H1 (cell line): ENCODE data around the gene CACNA2D3. TPM values are rescaled to one million over a fixed set of nuclear protein-coding genes. Genes with fewer than 3 reads are reported as not detected.

ENCODE experiments used
- CTCF ChIA-PET: fragments of 300-600 bp; sonication (Branson Sonifier 250); formaldehyde crosslinking; loops from one replicate; lab custom pipeline; 2021; ENCODE audit not compliant: partially characterized antibody; lab: Charles Lee
- POLR2A ChIA-PET: fragments of 300-600 bp; sonication (Branson Sonifier 250); formaldehyde crosslinking; loops from one replicate; lab custom pipeline; 2021; ENCODE audit warnings: inconsistent platforms; ENCODE audit not compliant: partially characterized antibody; lab: Charles Lee
- DNase-seq, 2 experiments: peaks; one replicate each; pipeline versions ENCODE4 v3.0.0 to v3.0.0-alpha.2; 2010 to 2022; ENCODE audit warnings: low spot score in 2 of 2, low read depth in 1 of 2, mixed read lengths in 1 of 2
- FAIRE-seq: peaks from 2 replicates; lab custom pipeline; 2011; peaks lifted over from hg19 to GRCh38; lab: Jason Lieb, UNC
- H2AFZ ChIP-seq: 2 replicates; pipeline ENCODE4 v1.8.1; 2012; ENCODE audit warnings: low read length, inconsistent platforms
- H2AK5ac ChIP-seq: 2 replicates; pipeline ENCODE4 v1.6.1; 2013; ENCODE audit warnings: low read depth, low read length
- H2BK120ac ChIP-seq: replicated peaks from 2 replicates; pipeline ENCODE3; 2013; ENCODE audit warnings: low read depth, low read length, inconsistent platforms
- H2BK12ac ChIP-seq: 2 replicates; pipeline ENCODE4 v1.6.1; 2013; ENCODE audit warnings: low read depth, low read length
- H2BK15ac ChIP-seq: 2 replicates; pipeline ENCODE4 v1.6.1; 2013; ENCODE audit warnings: low read length
- H2BK20ac ChIP-seq: 2 replicates; pipeline ENCODE4 v1.6.1; 2013; ENCODE audit warnings: low read length
- H2BK5ac ChIP-seq: 2 replicates; pipeline ENCODE4 v1.6.1; 2013; ENCODE audit warnings: low read depth, low read length
- H3K14ac ChIP-seq: 2 replicates; pipeline ENCODE4 v1.6.1; 2013; ENCODE audit warnings: inconsistent platforms; ENCODE audit not compliant: insufficient read length
- H3K18ac ChIP-seq: 2 replicates; pipeline ENCODE4 v1.6.1; 2013; ENCODE audit warnings: low read length; ENCODE audit errors: extremely low read depth
- H3K23ac ChIP-seq: 2 replicates; pipeline ENCODE4 v1.6.1; 2013; ENCODE audit warnings: inconsistent platforms; ENCODE audit not compliant: insufficient read length
- H3K23me2 ChIP-seq: 2 replicates; pipeline ENCODE4 v1.6.1; 2013; ENCODE audit warnings: low read depth, low read length
- H3K27ac ChIP-seq: 2 replicates; pipeline ENCODE4 v1.6.1; 2011; ENCODE audit warnings: low read depth, low read length, inconsistent platforms
- H3K27me3 ChIP-seq, 4 experiments: replicated peaks in 1 of 4; 1 replicate in 1 of 4; 2 replicates in 3 of 4; pipeline versions ENCODE4 v1.6.1 to v1.8.1; 2011 to 2013; ENCODE audit warnings: low read length in 3 of 4, mild to moderate bottlenecking in 3 of 4, inconsistent platforms in 2 of 4, mixed read lengths in 2 of 4, moderate library complexity in 1 of 4; ENCODE audit not compliant: control insufficient read depth in 3 of 4, insufficient read depth in 3 of 4; ENCODE audit errors: extremely low read depth in 1 of 4
- H3K36me3 ChIP-seq, 4 experiments: 2 replicates each; pipeline versions ENCODE4 v1.6.1 to v1.8.1; 2011 to 2013; ENCODE audit warnings: mild to moderate bottlenecking in 4 of 4, low read length in 3 of 4, moderate library complexity in 2 of 4, control low read depth in 1 of 4, inconsistent platforms in 1 of 4; ENCODE audit not compliant: insufficient read depth in 4 of 4, control insufficient read depth in 2 of 4
- H3K4ac ChIP-seq: replicated peaks from 2 replicates; pipeline ENCODE3; 2013; ENCODE audit warnings: low read length, low read depth, mixed read lengths, inconsistent platforms; ENCODE audit not compliant: insufficient read length
- H3K4me1 ChIP-seq, 4 experiments: replicated peaks in 1 of 4; 1 replicate in 1 of 4; 2 replicates in 3 of 4; pipeline versions ENCODE4 v1.6.1 to v1.8.1; 2011 to 2013; ENCODE audit warnings: low read length in 3 of 4, inconsistent platforms in 2 of 4, mixed read lengths in 1 of 4; ENCODE audit not compliant: insufficient read depth in 4 of 4, control insufficient read depth in 3 of 4
- H3K4me2 ChIP-seq, 2 experiments: 2 replicates each; pipeline versions ENCODE4 v1.6.1 to v1.8.1; 2011 to 2013; ENCODE audit warnings: low read depth in 2 of 2, low read length in 2 of 2, control low read depth in 1 of 2, inconsistent platforms in 1 of 2, mild to moderate bottlenecking in 1 of 2; ENCODE audit not compliant: insufficient read depth in 1 of 2
- H3K4me3 ChIP-seq, 4 experiments: fragments of 200-600, 300-600 bp in 1 of 4; sonication (generic), shearing (Covaris generic), sonication (Bioruptor Twin) in 1 of 4; 2 replicates each; pipeline versions ENCODE4 v1.5.1 to v1.8.1; 2011 to 2016; ENCODE audit warnings: low read length in 4 of 4, low read depth in 3 of 4, control low read depth in 2 of 4, inconsistent platforms in 2 of 4, mild to moderate bottlenecking in 2 of 4, mixed read lengths in 1 of 4, moderate library complexity in 1 of 4; ENCODE audit not compliant: insufficient read depth in 2 of 4; ENCODE audit errors: extremely low read depth in 1 of 4
- H3K56ac ChIP-seq: replicated peaks from 2 replicates; pipeline ENCODE3; 2013; ENCODE audit warnings: low read depth, mild to moderate bottlenecking, mixed read lengths, low read length, inconsistent platforms; ENCODE audit not compliant: insufficient read length
- H3K79me1 ChIP-seq: 2 replicates; pipeline ENCODE4 v1.6.1; 2013; ENCODE audit warnings: low read depth, low read length, control low read depth
- H3K79me2 ChIP-seq, 2 experiments: 2 replicates each; pipeline versions ENCODE4 v1.6.1 to v1.8.1; 2012 to 2013; ENCODE audit warnings: low read length in 2 of 2, mild to moderate bottlenecking in 2 of 2, inconsistent platforms in 1 of 2; ENCODE audit not compliant: insufficient read depth in 2 of 2, control insufficient read depth in 1 of 2
- H3K9ac ChIP-seq, 4 experiments: replicated peaks in 1 of 4; 1 replicate in 1 of 4; 2 replicates in 3 of 4; pipeline versions ENCODE4 v1.6.1 to v1.8.1; 2011 to 2013; ENCODE audit warnings: low read depth in 3 of 4, low read length in 3 of 4, control low read depth in 2 of 4, mild to moderate bottlenecking in 2 of 4, moderate library complexity in 2 of 4, inconsistent platforms in 1 of 4; ENCODE audit errors: extremely low read depth in 1 of 4
- H3K9me3 ChIP-seq, 2 experiments: 2 replicates each; pipeline versions ENCODE4 v1.6.1 to v1.8.1; 2012 to 2013; ENCODE audit warnings: mild to moderate bottlenecking in 2 of 2, moderate library complexity in 2 of 2, control low read depth in 1 of 2, inconsistent platforms in 1 of 2, low read depth in 1 of 2, low read length in 1 of 2, mixed read lengths in 1 of 2; ENCODE audit not compliant: insufficient read depth in 2 of 2
- H4K20me1 ChIP-seq, 2 experiments: replicated peaks in 1 of 2; 2 replicates each; pipeline versions ENCODE3 to v1.8.1; 2011 to 2013; ENCODE audit warnings: inconsistent platforms in 2 of 2, low read length in 2 of 2, mild to moderate bottlenecking in 1 of 2; ENCODE audit not compliant: insufficient read depth in 2 of 2, control insufficient read depth in 1 of 2
- H4K5ac ChIP-seq: 2 replicates; pipeline ENCODE4 v1.6.1; 2013; ENCODE audit warnings: low read length, low read depth, mixed read lengths, inconsistent platforms; ENCODE audit not compliant: insufficient read length
- H4K8ac ChIP-seq: 2 replicates; pipeline ENCODE4 v1.8.0; 2013; ENCODE audit warnings: mild to moderate bottlenecking, moderate library complexity, low read length, inconsistent platforms; ENCODE audit not compliant: insufficient read depth; ENCODE audit errors: extremely low read depth
- H4K91ac ChIP-seq: replicated peaks from 2 replicates; pipeline ENCODE3; 2013; ENCODE audit warnings: low read length, mixed read lengths, inconsistent platforms; ENCODE audit not compliant: insufficient read length
- CTCF ChIP-seq, 3 experiments: IDR thresholded peaks; 1 replicate in 2 of 3; 2 replicates in 1 of 3; pipeline versions ENCODE4 v1.5.1 to v1.6.1; 2011; ENCODE audit warnings: low read length in 3 of 3, mild to moderate bottlenecking in 3 of 3, inconsistent platforms in 2 of 3, low read depth in 1 of 3, moderate library complexity in 1 of 3; ENCODE audit not compliant: insufficient read depth in 1 of 3; ENCODE audit errors: control extremely low read depth in 1 of 3
- EP300 ChIP-seq, 2 experiments: IDR thresholded peaks; 1 replicate in 1 of 2; 2 replicates in 1 of 2; pipeline ENCODE4 v1.6.1; 2011 to 2012; ENCODE audit warnings: low read depth in 2 of 2, low read length in 2 of 2, mild to moderate bottlenecking in 2 of 2, borderline replicate concordance in 1 of 2, inconsistent platforms in 1 of 2, moderate library complexity in 1 of 2
- JUND ChIP-seq: IDR thresholded peaks from 2 replicates; pipeline ENCODE4 v1.6.1; 2011; ENCODE audit warnings: mild to moderate bottlenecking, improper control_type of control experiment, low read length
- RAD21 ChIP-seq, 2 experiments: IDR thresholded peaks in 1 of 2; conservative IDR thresholded peaks in 1 of 2; 2 replicates each; pipeline ENCODE4 v1.6.1; 2011; ENCODE audit warnings: low read depth in 2 of 2, low read length in 2 of 2, improper control_type of control experiment in 1 of 2, inconsistent platforms in 1 of 2, mild to moderate bottlenecking in 1 of 2, moderate library complexity in 1 of 2
- WGBS, 2 experiments: shearing (Covaris generic) in 1 of 2; methylation state at CpG; one replicate each; pipeline versions ENCODE4 v1.1.6 to v1.1.7; 2013 to 2015; ENCODE audit warnings: low lambda C conversion rate in 2 of 2, mixed read lengths in 2 of 2, inconsistent platforms in 1 of 2, low coverage in 1 of 2, missing lambda C conversion rate in 1 of 2; ENCODE audit not compliant: insufficient replicate concordance in 2 of 2, insufficient coverage in 1 of 2, insufficient read length in 1 of 2; ENCODE audit errors: extremely low coverage in 1 of 2, missing lambda C conversion rate in 1 of 2; 5-methylcytosine and 5-hydroxymethylcytosine counted together
- polyA plus RNA-seq, 7 experiments: library from polyadenylated mRNA; depleted of rRNA in 3 of 7; stranded (reverse) in 5 of 7; unstranded in 2 of 7; fragments of >200 nt in 5 of 7; fragments of 200-250 nt in 2 of 7; gene quantifications; 1 replicate in 5 of 7; 2 replicates in 1 of 7; 4 replicates in 1 of 7; pipeline versions ENCODE4 v1.2.1 to v1.2.3, GENCODE V29; 2011 to 2013; ENCODE audit warnings: missing spikeins in 2 of 7, mixed read lengths in 2 of 7
- total RNA-seq: library from RNA; stranded (reverse); fragmentation: NEBNext Ultra II Directional; extraction: Animal tissue kit (Norgen Biotek cat#: 25700); gene quantifications from 2 replicates; pipeline ENCODE4 v1.2.1, GENCODE V29; 2021

The CACNA2D3 gene
- total and polyA plus RNA-seq, 2 of the 8 experiments (the other 6 are each of a cell fraction or from before 2014, with no cell fraction given): 1.5 to 1.8 TPM

GRCh38 chr3:54427941-54428871 is 305.9 kb downstream of the CACNA2D3 start:
- WGBS, 2 experiments: 58% methylated on average over 9 of the region's 9 CpGs; no CpG with 5 or more reads in 1 of the 2 experiments
- ChIA-PET POLR2A (no interaction called here), CTCF (interaction anchor here (0.7 to 3.2 kb wide), 12 partner anchors 9 to 489 kb away, joined by 3 to 13 read pairs (median 3); no protein-coding TSS in a partner anchor)
- Histone ChIP-seq H3K4ac (no peak overlapping the region), H2BK15ac (no peak overlapping the region), H3K23ac (no peak overlapping the region), H2BK12ac (no peak overlapping the region), H3K79me1 (no peaks in the 10 kb centered on the region), H3K18ac (no peak overlapping the region), H3K9ac (no peak overlapping the region), H3K14ac (no peak overlapping the region), H3K79me2 (no peaks in the 10 kb centered on the region), H3K4me3 (no peak overlapping the region), H3K9me3 (no peaks in the 10 kb centered on the region), H3K36me3 (no peaks in the 10 kb centered on the region), H3K4me1 (peaks cover 0 to 4% (median 3%) of the 10 kb centered on the region in 4 experiments; a peak in 3 of 7 replicates), H4K91ac (no peak overlapping the region), H4K5ac (no peak overlapping the region), H2AFZ (no peak overlapping the region), H4K20me1 (no peaks in the 10 kb centered on the region), H2BK120ac (no peak overlapping the region), H2BK20ac (no peak overlapping the region), H4K8ac (no peak overlapping the region), H3K23me2 (no peaks in the 10 kb centered on the region), H2AK5ac (no peak overlapping the region), H3K27me3 (no peaks in the 10 kb centered on the region), H3K56ac (no peak overlapping the region), H3K4me2 (no peak overlapping the region), H2BK5ac (no peak overlapping the region), H3K27ac (no peak overlapping the region)
- peak; percentile 43 to 73 for DNase-seq
- TF ChIP-seq EP300 (IDR thresholded peaks at IDR 0.05; ENCODE audit: borderline replicate concordance in 1 of 2, low read depth in 2 of 2, low read length in 2 of 2) (no peak), CTCF (IDR thresholded peaks at IDR 0.05; ENCODE audit: control extremely low read depth in 1 of 3, insufficient read depth in 1 of 3, low read depth in 1 of 3, low read length in 3 of 3) (peak; percentile 63 to 76 (median 70)), JUND (no peak), RAD21 (IDR thresholded peaks at IDR 0.05 in 1 of 2, conservative IDR thresholded peaks at IDR 0.05 in 1 of 2; ENCODE audit: low read depth in 2 of 2, low read length in 2 of 2) (peak; percentile 90 to 91)
- FAIRE-seq: peak; percentile 84
